Smooth muscle cell (in vitro differentiated cells): ENCODE measurements around the gene LDAH. TPM values are rescaled to one million over a fixed set of nuclear protein-coding genes. Genes with fewer than 3 reads are reported as not detected.
"Not testable (repeated sequence)": the region's sequence is repeated elsewhere in the genome, so short reads cannot be mapped to it uniquely, and the experiment has no call there.

ENCODE experiments used
- DNase-seq: peaks from one replicate; lab custom pipeline; 2025; ENCODE audit not compliant: unreplicated experiment; lab: John Stamatoyannopoulos, UW
- H2AFZ ChIP-seq: fragments of 200-600 bp; sonication (generic); 2 replicates; pipeline ENCODE4 v1.6.0; 2016; ENCODE audit warnings: antibody characterized with exemption, low read depth, mild to moderate bottlenecking
- H3F3A ChIP-seq: fragments of 200-600 bp; sonication (generic); 2 replicates; pipeline ENCODE4 v1.6.0; 2017; ENCODE audit warnings: antibody characterized with exemption, low read depth
- H3K27ac ChIP-seq: fragments of 200-600 bp; sonication (generic); 2 replicates; pipeline ENCODE4 v1.5.1; 2016; ENCODE audit warnings: low read depth, mild to moderate bottlenecking
- H3K27me3 ChIP-seq: fragments of 200-600 bp; sonication (generic); 2 replicates; pipeline ENCODE4 v1.6.1; 2016; ENCODE audit warnings: low read depth, mild to moderate bottlenecking
- H3K36me3 ChIP-seq: fragments of 200-600 bp; sonication (generic); 2 replicates; pipeline ENCODE4 v1.5.1; 2016; ENCODE audit warnings: low read depth
- H3K4me1 ChIP-seq: fragments of 200-600 bp; sonication (generic); 2 replicates; pipeline ENCODE4 v1.5.1; 2016; ENCODE audit warnings: low read depth
- H3K4me2 ChIP-seq: fragments of 200-600 bp; sonication (generic); 2 replicates; pipeline ENCODE4 v1.6.0; 2016; ENCODE audit warnings: mild to moderate bottlenecking
- H3K4me3 ChIP-seq: fragments of 200-600 bp; sonication (generic); 2 replicates; pipeline ENCODE4 v1.5.1; 2016; ENCODE audit warnings: mild to moderate bottlenecking
- H3K79me2 ChIP-seq: fragments of 200-600 bp; sonication (generic); 2 replicates; pipeline ENCODE4 v1.6.0; 2016; ENCODE audit warnings: low read depth, mild to moderate bottlenecking
- H3K9ac ChIP-seq: fragments of 200-600 bp; sonication (generic); 2 replicates; pipeline ENCODE4 v1.6.0; 2016; ENCODE audit warnings: low read depth
- H3K9me3 ChIP-seq: fragments of 200-600 bp; sonication (generic); replicated peaks from 2 replicates; pipeline ENCODE4 v1.5.1; 2016; ENCODE audit warnings: low read depth
- H4K20me1 ChIP-seq: fragments of 200-600 bp; sonication (generic); 2 replicates; pipeline ENCODE4 v1.6.0; 2016; ENCODE audit warnings: low read depth
- CTCF ChIP-seq: fragments of 200-600 bp; sonication (generic); IDR thresholded peaks from 2 replicates; pipeline ENCODE4 v1.5.1; 2017; ENCODE audit warnings: borderline replicate concordance, mild to moderate bottlenecking, antibody characterized with exemption; ENCODE audit not compliant: insufficient read depth, poor library complexity, severe bottlenecking
- WGBS: methylation state at CpG from one replicate; pipeline ENCODE4 v1.1.7; 2016; ENCODE audit warnings: low lambda C conversion rate; 5-methylcytosine and 5-hydroxymethylcytosine counted together
- polyA plus RNA-seq: library from polyadenylated mRNA; unstranded; fragments of >200 nt; fragmentation: Nextera tagmentation; extraction: Ambion mirVana; gene quantifications from 2 replicates; pipeline ENCODE4 v1.2.1, GENCODE V29; 2016
- total RNA-seq: library from RNA; depleted of rRNA; stranded (reverse); fragments of >200 nt; gene quantifications from 2 replicates; pipeline ENCODE4 v1.2.3, GENCODE V29; 2014

LDAH gene
- total and polyA plus RNA-seq, 2 experiments from 2014 or later = 14.9 to 15.7 TPM

DNA sequence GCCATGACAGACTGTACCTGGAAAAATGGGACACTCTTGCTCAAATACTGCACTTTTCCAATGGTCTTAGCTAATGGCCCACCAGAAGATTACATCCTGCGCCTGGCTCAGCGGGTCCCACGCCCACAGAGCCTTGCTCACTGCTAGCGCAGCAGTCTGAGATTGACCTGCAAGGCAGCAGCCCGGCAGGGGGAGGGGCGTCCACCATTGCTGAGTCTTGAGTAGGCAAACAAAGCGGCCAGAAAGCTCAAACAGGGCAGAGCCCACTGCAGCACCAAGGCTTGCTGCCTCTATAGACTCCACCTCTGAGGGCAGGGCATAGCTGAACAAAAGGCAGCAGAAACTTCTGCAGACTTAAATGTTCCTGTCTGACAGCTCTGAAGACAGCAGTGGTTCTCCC, 111.3 kb downstream of the LDAH start:
- not testable (repeated sequence) for H2AFZ ChIP-seq, H3K4me3 ChIP-seq, H3K79me2 ChIP-seq, DNase-seq, H4K20me1 ChIP-seq, H3K9me3 ChIP-seq, H3K27me3 ChIP-seq, H3K27ac ChIP-seq, H3K36me3 ChIP-seq, H3K4me2 ChIP-seq, H3K4me1 ChIP-seq, H3F3A ChIP-seq, H3K9ac ChIP-seq
- 96% methylated on average over 7 of the region's 7 CpGs for WGBS

DNA sequence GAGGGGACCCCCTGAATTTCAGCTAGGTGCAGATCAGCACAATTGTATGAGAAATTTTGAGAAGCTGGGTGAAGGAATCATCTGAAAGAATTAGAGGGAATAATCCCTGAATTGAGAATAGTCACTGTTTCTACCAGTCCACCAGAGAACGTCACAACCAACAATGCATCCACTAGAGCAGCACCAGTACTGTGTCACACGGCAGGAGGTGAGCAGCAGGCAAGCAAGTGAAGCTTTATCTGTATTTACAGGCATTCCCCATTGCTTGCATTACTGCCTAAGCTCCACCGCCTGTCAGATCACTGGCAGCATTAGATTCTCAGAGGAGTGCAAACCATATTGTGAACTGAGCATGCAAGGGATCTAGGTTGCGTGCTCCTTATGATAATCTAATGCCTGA, 115.3 kb downstream of the LDAH start:
- DNase-seq = no peak
- no peaks in the 10 kb centered on the region for H3K27me3 ChIP-seq
- no peak overlapping the region for H3K4me3 ChIP-seq
- WGBS = 65% methylated on average over 4 of the region's 4 CpGs
- no peaks in the 10 kb centered on the region for H3F3A ChIP-seq
- H2AFZ ChIP-seq = no peak overlapping the region
- peaks cover 5% of the 10 kb centered on the region for H4K20me1 ChIP-seq
- H3K79me2 ChIP-seq = no peaks in the 10 kb centered on the region
- no peaks in the 10 kb centered on the region for H3K36me3 ChIP-seq
- no peak for TF ChIP-seq CTCF
- H3K9ac ChIP-seq = no peak overlapping the region
- H3K4me1 ChIP-seq = peaks cover 6% of the 10 kb centered on the region
- H3K4me2 ChIP-seq = no peak overlapping the region
- H3K9me3 ChIP-seq = no peaks in the 10 kb centered on the region
- H3K27ac ChIP-seq = no peak overlapping the region

DNA sequence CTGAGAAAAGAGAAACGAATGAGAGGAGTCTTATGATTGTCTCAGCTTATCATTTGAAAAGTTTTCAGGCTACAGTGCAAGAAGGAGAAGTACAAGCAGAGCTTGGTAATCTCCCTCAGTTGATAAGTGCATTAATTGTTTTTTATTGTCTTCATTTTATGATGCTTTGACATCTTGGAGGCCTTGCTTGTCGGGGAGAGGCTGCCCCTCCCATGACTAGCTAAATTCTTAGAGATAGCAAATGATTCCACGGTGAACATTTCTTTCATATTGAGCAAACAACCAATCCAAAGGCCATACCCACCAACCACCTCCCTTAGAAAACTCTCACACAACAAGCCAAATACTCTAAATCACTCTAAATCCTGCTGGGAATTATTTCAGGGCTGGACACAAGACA, 116.1 kb downstream of the LDAH start:
- Histone ChIP-seq H3K36me3 (no peaks in the 10 kb centered on the region), H3K9me3 (no peaks in the 10 kb centered on the region), H3K27me3 (no peaks in the 10 kb centered on the region), H3K27ac (no peak overlapping the region), H3K4me3 (no peak overlapping the region), H3K79me2 (no peaks in the 10 kb centered on the region), H2AFZ (no peak overlapping the region), H3K9ac (no peak overlapping the region), H3F3A (no peaks in the 10 kb centered on the region), H3K4me2 (no peak overlapping the region), H4K20me1 (peaks cover 5% of the 10 kb centered on the region), H3K4me1 (peaks cover 6% of the 10 kb centered on the region)
- TF ChIP-seq CTCF = no peak
- 57% methylated on average over 3 of the region's 3 CpGs for WGBS
- no peak for DNase-seq

DNA sequence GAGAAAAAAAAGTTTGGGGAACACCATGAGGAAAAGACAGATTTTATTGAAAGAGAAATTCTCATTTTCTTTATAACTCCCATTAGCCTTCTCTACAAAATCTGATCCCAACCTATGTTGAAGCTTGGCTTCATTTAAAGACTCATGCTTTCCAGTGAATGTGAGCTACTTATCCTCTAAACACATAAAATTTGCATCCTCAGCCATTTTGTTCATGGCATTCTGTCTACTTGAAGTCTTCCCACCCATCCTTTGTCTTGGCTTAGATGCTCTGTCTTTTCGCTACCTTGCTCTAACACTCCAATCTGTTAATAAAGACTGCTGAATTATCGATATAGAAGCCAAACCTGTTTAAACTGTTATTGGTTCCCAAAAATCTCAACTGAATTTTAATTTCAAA, 116.7 kb downstream of the LDAH start:
- Histone ChIP-seq H3K27ac (no peak overlapping the region), H3K4me2 (no peak overlapping the region), H3K9ac (no peak overlapping the region), H3K27me3 (no peaks in the 10 kb centered on the region), H4K20me1 (peaks cover 5% of the 10 kb centered on the region), H2AFZ (no peak overlapping the region), H3K4me1 (peaks cover 6% of the 10 kb centered on the region), H3K9me3 (no peaks in the 10 kb centered on the region), H3K4me3 (no peak overlapping the region), H3K79me2 (no peaks in the 10 kb centered on the region), H3K36me3 (no peaks in the 10 kb centered on the region), H3F3A (no peaks in the 10 kb centered on the region)
- WGBS = 98% methylated on average over 2 of the region's 2 CpGs
- no peak for DNase-seq
- TF ChIP-seq CTCF = no peak
